LNCaP clone FGC (cell line): Measurements from ENCODE around the gene ETFBKMT.

Experiments used
- DNase-seq: peaks from one replicate; pipeline ENCODE4 v3.0.0-alpha.2; 2011; ENCODE audit warnings: low read depth
- H3K4me3 ChIP-seq: 2 replicates; pipeline ENCODE4 v1.5.1; 2011; ENCODE audit warnings: mild to moderate bottlenecking, low read depth, low read length, control low read depth
- TF ChIP-seq, protein P1 (sequence below): IDR thresholded peaks from 2 replicates; pipeline ENCODE4 v1.5.1; 2012; ENCODE audit warnings: mild to moderate bottlenecking; ENCODE audit not compliant: control insufficient read depth, insufficient read depth; ENCODE audit errors: extremely low read depth

The ETFBKMT gene

DNA sequence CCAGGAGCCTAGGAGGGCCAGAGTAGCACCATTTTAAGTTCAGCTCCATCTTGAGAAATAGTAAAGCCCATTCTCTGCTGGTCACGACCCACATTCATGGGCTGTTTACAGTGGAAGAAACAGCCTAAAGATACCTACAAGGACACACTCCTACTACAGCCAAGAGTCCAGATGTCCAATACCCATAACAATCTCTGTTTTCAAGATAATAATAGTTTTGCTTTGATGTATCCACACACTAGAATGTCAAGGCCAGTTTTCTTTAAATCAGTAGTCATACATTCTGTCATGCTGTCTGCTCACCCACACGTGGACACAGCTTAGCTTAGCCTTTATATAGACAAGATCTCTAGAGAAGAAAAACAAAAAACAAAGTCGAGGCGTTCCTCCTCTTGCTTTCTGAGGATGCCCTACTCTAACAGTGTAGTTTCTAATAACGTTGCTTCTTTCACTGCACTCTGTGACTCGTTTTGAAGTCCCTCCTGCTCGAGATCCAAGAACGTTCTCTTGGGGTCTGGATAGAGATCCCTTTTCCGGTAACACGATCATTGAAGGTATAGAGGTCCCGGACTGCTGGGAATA is 17.9 kb upstream of the ETFBKMT start:
- H3K4me3 ChIP-seq: no peak overlapping the region
- TF ChIP-seq, protein P1, sequence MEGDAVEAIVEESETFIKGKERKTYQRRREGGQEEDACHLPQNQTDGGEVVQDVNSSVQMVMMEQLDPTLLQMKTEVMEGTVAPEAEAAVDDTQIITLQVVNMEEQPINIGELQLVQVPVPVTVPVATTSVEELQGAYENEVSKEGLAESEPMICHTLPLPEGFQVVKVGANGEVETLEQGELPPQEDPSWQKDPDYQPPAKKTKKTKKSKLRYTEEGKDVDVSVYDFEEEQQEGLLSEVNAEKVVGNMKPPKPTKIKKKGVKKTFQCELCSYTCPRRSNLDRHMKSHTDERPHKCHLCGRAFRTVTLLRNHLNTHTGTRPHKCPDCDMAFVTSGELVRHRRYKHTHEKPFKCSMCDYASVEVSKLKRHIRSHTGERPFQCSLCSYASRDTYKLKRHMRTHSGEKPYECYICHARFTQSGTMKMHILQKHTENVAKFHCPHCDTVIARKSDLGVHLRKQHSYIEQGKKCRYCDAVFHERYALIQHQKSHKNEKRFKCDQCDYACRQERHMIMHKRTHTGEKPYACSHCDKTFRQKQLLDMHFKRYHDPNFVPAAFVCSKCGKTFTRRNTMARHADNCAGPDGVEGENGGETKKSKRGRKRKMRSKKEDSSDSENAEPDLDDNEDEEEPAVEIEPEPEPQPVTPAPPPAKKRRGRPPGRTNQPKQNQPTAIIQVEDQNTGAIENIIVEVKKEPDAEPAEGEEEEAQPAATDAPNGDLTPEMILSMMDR: no peak
- DNase-seq: no peak

- DNase-seq: no peak
- TF ChIP-seq, protein P1: no peak
- no peak overlapping the region for H3K4me3 ChIP-seq
Observed at GRCh38 chr12:31644536-31644935, 15.0 kb upstream of the ETFBKMT start.

- TF ChIP-seq, protein P1: no peak
- no peak overlapping the region for H3K4me3 ChIP-seq
- no peak for DNase-seq
Observed at GRCh38 chr12:31645924-31646323, 13.6 kb upstream of the ETFBKMT start.

DNA sequence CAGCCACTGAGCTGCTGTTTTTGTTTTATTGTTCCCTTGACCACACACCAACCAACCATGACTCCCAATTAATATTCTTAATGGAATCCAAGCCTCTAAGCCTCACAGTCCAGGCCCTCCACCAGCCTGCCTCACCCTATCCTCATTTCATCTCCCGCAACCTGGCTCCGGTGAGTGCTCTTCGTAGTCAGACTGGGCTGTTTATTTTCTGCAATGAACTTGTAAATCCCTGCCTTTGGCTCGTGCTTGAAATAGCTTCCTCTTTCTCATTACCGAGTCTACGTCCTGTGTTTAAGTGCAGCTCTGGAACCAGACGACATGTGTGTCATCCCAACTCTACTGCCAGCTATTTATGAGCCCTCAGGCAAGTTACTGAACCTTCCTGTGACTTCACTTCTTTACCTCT is 12.4 kb upstream of the ETFBKMT start:
- peak; percentile 83 for DNase-seq
- TF ChIP-seq, protein P1: no peak
- H3K4me3 ChIP-seq: no peak overlapping the region

GRCh38 chr12:31650918-31651317 is 8.6 kb upstream of the ETFBKMT start:
- H3K4me3 ChIP-seq: no peak overlapping the region
- TF ChIP-seq, protein P1: no peak
- peak; percentile 41 for DNase-seq

DNA sequence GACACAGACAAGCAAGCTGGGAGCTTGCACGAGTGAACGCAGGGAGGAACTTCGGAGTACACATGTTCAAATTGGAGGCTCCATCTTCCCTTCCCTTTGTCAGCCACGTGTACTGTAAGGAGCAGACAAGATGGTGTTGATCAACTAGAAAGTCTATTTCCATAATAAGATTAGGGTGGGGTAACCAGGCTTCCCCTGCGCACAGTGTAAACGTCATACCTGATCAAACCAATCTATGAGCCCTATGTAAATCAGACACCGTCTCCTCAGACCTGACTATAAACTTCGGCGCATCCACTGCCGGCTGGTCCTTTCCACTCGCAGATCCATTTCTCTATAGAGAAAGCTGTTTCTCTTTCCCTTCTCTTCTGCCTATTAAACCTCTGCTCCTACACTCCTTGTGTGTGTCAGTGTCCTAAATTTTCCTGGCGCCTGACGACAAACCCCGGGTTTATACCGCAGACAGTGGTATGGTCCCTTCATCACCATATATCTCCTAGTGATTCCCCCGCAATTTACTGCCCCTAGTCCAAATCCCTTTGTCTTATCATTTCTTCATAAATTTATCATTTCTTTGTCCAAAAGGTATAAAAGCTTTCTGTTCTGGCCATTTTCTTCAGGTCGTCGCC is 7.5 kb upstream of the ETFBKMT start:
- DNase-seq: no peak
- no peak overlapping the region for H3K4me3 ChIP-seq

More for the DNA sequence above, 7.5 kb upstream of the ETFBKMT start:
- TF ChIP-seq, protein P1: no peak
